HCT116 (cell line): ENCODE results near the gene MRPS7. TPM values are rescaled to one million over a fixed set of nuclear protein-coding genes. Genes with fewer than 3 reads are reported as not detected.

Source experiments
- ATAC-seq: fragments of 200-7000 bp; cut with Tn5 transposase; 2 replicates; pipeline ENCODE4 v1.9.1; 2020; ENCODE audit warnings: mild to moderate bottlenecking, moderate library complexity
- BruUV-seq: library from RNA; stranded (reverse); fragments of 400-500 nt; replicated peaks from 2 replicates; lab custom pipeline; 2021; lab: Mats Ljungman, UMichigan
- CTCF ChIA-PET: fragments of 300-600 bp; sonication (Branson Sonifier 250); formaldehyde crosslinking; loops from one replicate; lab custom pipeline; 2021; ENCODE audit warnings: antibody characterized with exemption; lab: Charles Lee
- POLR2A ChIA-PET: fragments of 300-600, 350-600 bp; sonication (Branson Sonifier 250); formaldehyde crosslinking; loops from one replicate; lab custom pipeline; 2021; ENCODE audit warnings: antibody characterized with exemption; lab: Charles Lee
- RAD21 ChIA-PET, 2 experiments: fragments of 300-600 bp; sonication (Branson Sonifier 250); formaldehyde crosslinking; loops; one replicate each; lab custom pipeline; 2023; ENCODE audit warnings: low total read pairs in 2 of 2; ENCODE audit not compliant: uncharacterized antibody in 2 of 2, unreplicated experiment in 2 of 2, low non-redundant PET in 1 of 2; lab: Charles Lee
- DNase-seq: peaks from one replicate; pipeline ENCODE4 v3.0.0-alpha.2; 2010; ENCODE audit warnings: low read depth, low spot score
- H2AFZ ChIP-seq: fragments of 200-600 bp; shearing (Covaris generic), sonication (generic); 2 replicates; pipeline ENCODE4 v1.6.1; 2017; ENCODE audit warnings: low read depth, mixed run types, mixed read lengths, antibody characterized with exemption, low read length; ENCODE audit not compliant: poor library complexity, severe bottlenecking
- H3K27ac ChIP-seq: 2 replicates; pipeline ENCODE4 v1.5.1; 2012; ENCODE audit warnings: low read depth, low read length
- H3K27me3 ChIP-seq: fragments of 200-600 bp; sonication (generic); 2 replicates; pipeline ENCODE4 v1.6.1; 2016; ENCODE audit warnings: mixed run types, low read length, mixed read lengths; ENCODE audit not compliant: insufficient read depth
- H3K36me3 ChIP-seq, 2 experiments: fragments of 200-500 bp in 1 of 2; fragments of 200-600 bp in 1 of 2; sonication (Bioruptor generic) in 1 of 2; sonication (generic) in 1 of 2; 2 replicates each; pipeline versions ENCODE4 v1.5.1 to v1.6.1; 2014 to 2016; ENCODE audit warnings: low read length in 2 of 2, inconsistent platforms in 1 of 2, mixed read lengths in 1 of 2, mixed run types in 1 of 2; ENCODE audit not compliant: insufficient read depth in 2 of 2, control insufficient read depth in 1 of 2
- H3K4me1 ChIP-seq, 2 experiments: fragments of 200-600 bp in 1 of 2; sonication (generic) in 1 of 2; 2 replicates each; pipeline versions ENCODE4 v1.5.1 to v1.6.1; 2012 to 2017; ENCODE audit warnings: low read length in 2 of 2, inconsistent platforms in 1 of 2, mild to moderate bottlenecking in 1 of 2, mixed read lengths in 1 of 2, mixed run types in 1 of 2, moderate library complexity in 1 of 2; ENCODE audit not compliant: insufficient read depth in 2 of 2, control insufficient read depth in 1 of 2
- H3K4me2 ChIP-seq: fragments of 200-600 bp; sonication (generic); 2 replicates; pipeline ENCODE4 v1.6.1; 2017; ENCODE audit warnings: mixed run types, low read length, mixed read lengths
- H3K4me3 ChIP-seq, 2 experiments: fragments of 200-600 bp in 1 of 2; sonication (generic) in 1 of 2; replicated peaks in 1 of 2; 2 replicates each; pipeline ENCODE4 v1.5.1; 2011 to 2016; ENCODE audit warnings: low read length in 2 of 2, control low read depth in 1 of 2, low read depth in 1 of 2, mild to moderate bottlenecking in 1 of 2, mixed read lengths in 1 of 2, mixed run types in 1 of 2
- H3K79me2 ChIP-seq: fragments of 200-600 bp; sonication (generic); 2 replicates; pipeline ENCODE4 v1.6.1; 2017; ENCODE audit warnings: mild to moderate bottlenecking, mixed run types, low read length, moderate library complexity, mixed read lengths; ENCODE audit not compliant: insufficient read depth
- H3K9ac ChIP-seq: fragments of 200-600 bp; sonication (generic); 2 replicates; pipeline ENCODE4 v1.6.1; 2016; ENCODE audit warnings: low read length, mixed read lengths
- H3K9me2 ChIP-seq: fragments of 200-600 bp; sonication (generic), shearing (Covaris generic); 2 replicates; pipeline ENCODE4 v1.6.1; 2017; ENCODE audit warnings: mixed run types, mild to moderate bottlenecking, moderate library complexity; ENCODE audit not compliant: insufficient read depth
- H3K9me3 ChIP-seq, 2 experiments: fragments of 200-500 bp in 1 of 2; fragments of 200-600 bp in 1 of 2; sonication (Bioruptor generic) in 1 of 2; sonication (generic) in 1 of 2; 2 replicates each; pipeline ENCODE4 v1.6.1; 2014 to 2017; ENCODE audit warnings: low read length in 2 of 2, mixed read lengths in 2 of 2, inconsistent platforms in 1 of 2, low read depth in 1 of 2, mild to moderate bottlenecking in 1 of 2, mixed run types in 1 of 2, moderate library complexity in 1 of 2; ENCODE audit not compliant: control insufficient read depth in 1 of 2, insufficient read depth in 1 of 2
- H4K20me1 ChIP-seq: fragments of 200-600 bp; sonication (generic), shearing (Covaris generic); 2 replicates; pipeline ENCODE4 v1.6.1; 2017; ENCODE audit warnings: mixed run types, mild to moderate bottlenecking, moderate library complexity; ENCODE audit not compliant: insufficient read depth
- ATF3 ChIP-seq: IDR thresholded peaks from 2 replicates; pipeline ENCODE4 v1.6.1; 2012
- CBX3 ChIP-seq: IDR thresholded peaks from 2 replicates; pipeline ENCODE4 v1.6.1; 2012; ENCODE audit warnings: low read depth
- CEBPB ChIP-seq: IDR thresholded peaks from 2 replicates; pipeline ENCODE4 v1.6.1; 2012; ENCODE audit warnings: low read depth
- CTCF ChIP-seq, 3 experiments: fragments of 200-600 bp in 1 of 3; sonication (generic) in 1 of 3; IDR thresholded peaks in 2 of 3; conservative IDR thresholded peaks in 1 of 3; 2 replicates each; pipeline ENCODE4 v1.5.1; 2012 to 2017; ENCODE audit warnings: low read depth in 2 of 3, low read length in 2 of 3, antibody characterized with exemption in 1 of 3, borderline replicate concordance in 1 of 3, control low read depth in 1 of 3, mild to moderate bottlenecking in 1 of 3, mixed read lengths in 1 of 3, mixed run types in 1 of 3, moderate library complexity in 1 of 3; ENCODE audit not compliant: insufficient read depth in 1 of 3
- EGR1 ChIP-seq: IDR thresholded peaks from 2 replicates; pipeline ENCODE4 v1.6.1; 2012; ENCODE audit warnings: low read depth
- ELF1 ChIP-seq: IDR thresholded peaks from 2 replicates; pipeline ENCODE4 v1.6.1; 2012; ENCODE audit warnings: low read depth, borderline replicate concordance
- EZH2 ChIP-seq: fragments of 200-600 bp; sonication (generic); IDR thresholded peaks from 2 replicates; pipeline ENCODE4 v1.6.1; 2017; ENCODE audit warnings: antibody characterized with exemption, mixed run types
- EZH2phosphoT487 ChIP-seq: fragments of 200-600 bp; IDR thresholded peaks from 2 replicates; pipeline ENCODE4 v1.6.1; 2018; ENCODE audit warnings: antibody characterized with exemption, borderline replicate concordance
- FOSL1 ChIP-seq: IDR thresholded peaks from 2 replicates; pipeline ENCODE4 v1.6.1; 2012; ENCODE audit warnings: low read depth
- JUND ChIP-seq: IDR thresholded peaks from 2 replicates; pipeline ENCODE4 v1.6.1; 2012
- POLR2A ChIP-seq: IDR thresholded peaks from 2 replicates; pipeline ENCODE4 v1.7.0; 2011; ENCODE audit warnings: borderline replicate concordance; ENCODE audit not compliant: insufficient read depth, insufficient read length; ENCODE audit errors: extremely low read depth
- REST ChIP-seq: IDR thresholded peaks from 2 replicates; pipeline ENCODE4 v1.6.1; 2012; ENCODE audit warnings: low read depth
- SRF ChIP-seq: IDR thresholded peaks from 2 replicates; pipeline ENCODE4 v1.6.1; 2012; ENCODE audit warnings: low read depth
- YY1 ChIP-seq: IDR thresholded peaks from 2 replicates; pipeline ENCODE4 v1.6.1; 2011; ENCODE audit warnings: low read length, low read depth, moderate library complexity, mild to moderate bottlenecking; ENCODE audit not compliant: insufficient replicate concordance; ENCODE audit errors: extremely low read depth
- ZFX ChIP-seq: fragments of 450-650 bp; IDR thresholded peaks from 2 replicates; pipeline ENCODE4 v1.6.1; 2017
- intact Hi-C: fragments of 100-400 bp; cut with micrococcal nuclease; formaldehyde crosslinking; loops from 2 replicates; pipeline ENCODE4 v1.10.0; 2022
- total RNA-seq: library from RNA; stranded (reverse); gene quantifications from one replicate; pipeline ENCODE4 v1.2.1, GENCODE V29; 2021; ENCODE audit not compliant: unreplicated experiment
- TF ChIP-seq, protein P1 (sequence below): IDR thresholded peaks from 2 replicates; pipeline ENCODE4 v1.6.1; 2011; ENCODE audit warnings: mild to moderate bottlenecking, low read length, moderate library complexity; ENCODE audit not compliant: insufficient replicate concordance; ENCODE audit errors: extremely low read depth

The MRPS7 gene
- total RNA-seq, 1 experiment from 2014 or later = 104 TPM

DNA sequence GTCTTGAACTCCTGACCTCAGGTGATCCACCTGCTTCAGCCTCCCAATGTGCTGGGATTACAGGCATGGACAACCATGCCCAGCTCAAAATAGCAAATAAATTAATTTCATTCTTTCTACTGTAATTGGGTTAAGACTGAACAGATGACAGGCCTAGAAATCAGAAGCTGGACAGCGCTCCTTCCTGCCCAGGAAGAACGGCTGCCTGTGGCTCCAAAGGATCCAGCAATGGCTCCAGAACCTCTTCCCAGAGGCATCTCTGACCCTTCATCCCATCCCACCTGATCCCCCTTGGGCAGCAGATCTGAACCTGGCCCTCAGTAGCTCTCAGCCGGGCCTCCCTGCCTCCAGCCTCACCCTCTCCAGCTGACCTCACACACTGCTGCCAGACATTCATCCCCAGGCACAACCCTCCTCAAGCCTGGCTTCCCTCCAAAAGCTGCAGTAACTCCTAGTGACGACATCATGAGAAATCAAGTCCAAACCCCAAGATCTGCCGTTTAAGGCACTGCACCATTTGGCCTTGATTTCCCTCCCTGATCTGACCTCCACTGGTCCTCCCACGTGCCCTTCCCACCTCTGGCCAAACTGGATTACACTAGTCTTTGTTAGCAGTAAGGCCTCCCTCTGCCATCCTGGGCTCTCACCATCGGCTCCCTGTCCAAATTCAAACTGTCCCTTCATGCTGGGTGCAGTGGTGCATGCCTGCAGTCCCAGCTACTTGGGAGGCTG, 12.5 kb downstream of the MRPS7 start (continued):
- TF ChIP-seq FOSL1 (no peak), ZFX (no peak), EZH2 (no peak), YY1 (no peak), ATF3 (no peak), JUND (no peak), EZH2phosphoT487 (no peak), CBX3 (no peak), ELF1 (no peak), SRF (no peak)
- TF ChIP-seq, protein P1, sequence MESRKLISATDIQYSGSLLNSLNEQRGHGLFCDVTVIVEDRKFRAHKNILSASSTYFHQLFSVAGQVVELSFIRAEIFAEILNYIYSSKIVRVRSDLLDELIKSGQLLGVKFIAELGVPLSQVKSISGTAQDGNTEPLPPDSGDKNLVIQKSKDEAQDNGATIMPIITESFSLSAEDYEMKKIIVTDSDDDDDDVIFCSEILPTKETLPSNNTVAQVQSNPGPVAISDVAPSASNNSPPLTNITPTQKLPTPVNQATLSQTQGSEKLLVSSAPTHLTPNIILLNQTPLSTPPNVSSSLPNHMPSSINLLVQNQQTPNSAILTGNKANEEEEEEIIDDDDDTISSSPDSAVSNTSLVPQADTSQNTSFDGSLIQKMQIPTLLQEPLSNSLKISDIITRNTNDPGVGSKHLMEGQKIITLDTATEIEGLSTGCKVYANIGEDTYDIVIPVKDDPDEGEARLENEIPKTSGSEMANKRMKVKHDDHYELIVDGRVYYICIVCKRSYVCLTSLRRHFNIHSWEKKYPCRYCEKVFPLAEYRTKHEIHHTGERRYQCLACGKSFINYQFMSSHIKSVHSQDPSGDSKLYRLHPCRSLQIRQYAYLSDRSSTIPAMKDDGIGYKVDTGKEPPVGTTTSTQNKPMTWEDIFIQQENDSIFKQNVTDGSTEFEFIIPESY = no peak

DNA sequence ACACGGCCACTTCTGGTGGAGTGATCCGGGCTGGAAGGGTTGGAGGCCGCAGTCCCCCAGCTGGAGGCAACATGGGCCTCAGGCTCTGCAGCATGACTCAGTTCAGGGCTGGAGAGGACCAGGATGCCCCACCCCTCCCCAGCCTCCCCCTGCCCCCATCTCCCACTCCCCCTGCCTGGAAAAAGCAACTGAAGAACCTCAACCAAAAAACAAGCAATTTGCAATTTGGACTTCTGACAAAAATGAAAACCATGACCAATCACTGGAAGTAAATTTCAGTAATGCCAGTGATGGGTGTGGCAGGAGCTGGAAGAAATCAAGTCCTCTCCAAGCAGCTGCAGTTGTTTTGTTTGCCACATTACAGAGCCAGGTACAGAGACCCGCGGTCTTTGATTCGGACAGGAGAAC, 16.0 kb downstream of the MRPS7 start:
- Histone ChIP-seq H3K27me3 (no peaks in the 10 kb centered on the region), H3K4me3 (no peak overlapping the region), H3K9me3 (no peaks in the 10 kb centered on the region), H3K4me1 (peaks cover 0 to 8% of the 10 kb centered on the region in 2 experiments; a peak in 1 of 4 replicates), H3K9ac (no peak overlapping the region), H4K20me1 (no peaks in the 10 kb centered on the region), H3K27ac (no peak overlapping the region), H3K9me2 (no peaks in the 10 kb centered on the region), H3K79me2 (peaks cover 5% of the 10 kb centered on the region; the same call in 1 of the 2 replicates), H2AFZ (no peak overlapping the region), H3K4me2 (no peak overlapping the region), H3K36me3 (peaks cover 14 to 40% of the 10 kb centered on the region in 2 experiments; a peak in 3 of 4 replicates)
- no peak for ATAC-seq
- RAD21 ChIA-PET = no interaction called here
- POLR2A ChIA-PET = interaction anchor here (0.5 to 2.1 kb wide), 2 partner anchors 11 to 131 kb away, joined by 3 to 5 read pairs; partner anchors contain the start of gene SLC25A19
- intact Hi-C loops = no loop called here
- BruUV-seq = no TSS peak
- DNase-seq = no peak
- CTCF ChIA-PET = no interaction called here
- TF ChIP-seq CTCF (IDR thresholded peaks at IDR 0.05 in 2 of 3, conservative IDR thresholded peaks at IDR 0.05 in 1 of 3; ENCODE audit: borderline replicate concordance in 1 of 3, insufficient read depth in 1 of 3, low read depth in 2 of 3, low read length in 2 of 3) (no peak), ELF1 (no peak), CEBPB (no peak), EGR1 (no peak), REST (no peak), POLR2A (no peak)
